Measurements from ENCODE around the gene ANKRD6.

ANKRD6 gene

GRCh38 chr6:89501753-89502152 is 68.8 kb downstream of the ANKRD6 start:
- no peaks in the 10 kb centered on the region for H3K9me3 Mint-ChIP-seq
- peaks cover 3% of the 10 kb centered on the region for H3K4me1 Mint-ChIP-seq (ENCODE audit: low read depth)
- no peak overlapping the region for H3K27ac Mint-ChIP-seq
- no peak overlapping the region for H3K4me3 Mint-ChIP-seq
- DNase-seq = no peak
- H3K36me3 Mint-ChIP-seq (ENCODE audit: low read depth) = no peaks in the 10 kb centered on the region
- H3K27me3 Mint-ChIP-seq = no peaks in the 10 kb centered on the region

DNA sequence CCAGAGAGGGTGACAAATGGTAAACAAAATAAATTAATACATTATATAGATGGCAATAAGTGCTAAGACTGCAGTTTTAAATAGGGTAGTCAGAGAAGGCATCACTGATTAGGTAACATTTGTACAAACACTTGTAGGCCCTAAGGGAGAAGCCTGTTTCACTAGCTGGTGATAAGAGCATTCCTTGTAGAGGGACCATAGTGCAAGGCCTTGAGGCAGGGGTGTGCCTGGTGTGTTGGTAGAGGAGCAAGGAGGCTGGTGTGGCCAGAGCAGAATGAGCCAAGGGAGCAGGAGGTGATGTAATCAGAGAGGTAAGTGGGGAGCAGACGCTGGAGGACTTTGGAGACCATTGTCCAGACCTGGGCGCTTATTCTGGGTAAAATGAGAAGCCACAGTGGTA is 70.7 kb downstream of the ANKRD6 start:
- no peak overlapping the region for H3K27ac Mint-ChIP-seq
- no peaks in the 10 kb centered on the region for H3K9me3 Mint-ChIP-seq
- H3K4me1 Mint-ChIP-seq (ENCODE audit: low read depth) = peaks cover 3% of the 10 kb centered on the region
- H3K4me3 Mint-ChIP-seq = no peak overlapping the region
- H3K27me3 Mint-ChIP-seq = no peaks in the 10 kb centered on the region
- no peaks in the 10 kb centered on the region for H3K36me3 Mint-ChIP-seq (ENCODE audit: low read depth)
- DNase-seq = no peak

DNA sequence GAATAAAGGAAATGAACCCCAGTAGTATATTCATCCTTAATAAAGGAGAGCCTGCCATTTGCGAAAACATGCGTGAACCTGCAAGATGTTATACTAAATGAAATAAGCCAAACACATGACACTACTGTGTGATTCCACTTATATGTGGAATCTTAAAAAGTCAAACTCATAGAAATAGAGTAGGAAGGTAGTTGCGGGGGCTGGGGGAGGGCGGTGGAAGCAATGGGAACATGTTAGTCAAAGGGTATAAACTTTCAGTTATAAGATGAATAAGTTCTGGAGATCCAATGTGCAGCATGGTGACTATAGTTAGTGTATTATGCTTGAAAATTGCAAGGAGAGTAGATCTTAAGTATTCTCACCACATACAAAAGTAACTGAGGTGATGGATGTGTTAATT is 72.9 kb downstream of the ANKRD6 start:
- Mint-ChIP-seq H3K9me3 (no peaks in the 10 kb centered on the region), H3K27me3 (no peaks in the 10 kb centered on the region), H3K27ac (no peak overlapping the region), H3K4me3 (no peak overlapping the region), H3K36me3 (ENCODE audit: low read depth) (no peaks in the 10 kb centered on the region), H3K4me1 (ENCODE audit: low read depth) (peaks cover 5% of the 10 kb centered on the region)
- DNase-seq = no peak

GRCh38 chr6:89506716-89507617 is 74.0 kb downstream of the ANKRD6 start:
- H3K27ac Mint-ChIP-seq = no peak overlapping the region
- no peak overlapping the region for H3K4me3 Mint-ChIP-seq
- no peaks in the 10 kb centered on the region for H3K27me3 Mint-ChIP-seq
- peaks cover 5% of the 10 kb centered on the region for H3K4me1 Mint-ChIP-seq (ENCODE audit: low read depth)
- H3K36me3 Mint-ChIP-seq (ENCODE audit: low read depth) = no peaks in the 10 kb centered on the region
- H3K9me3 Mint-ChIP-seq = no peaks in the 10 kb centered on the region
- no peak for DNase-seq

DNA sequence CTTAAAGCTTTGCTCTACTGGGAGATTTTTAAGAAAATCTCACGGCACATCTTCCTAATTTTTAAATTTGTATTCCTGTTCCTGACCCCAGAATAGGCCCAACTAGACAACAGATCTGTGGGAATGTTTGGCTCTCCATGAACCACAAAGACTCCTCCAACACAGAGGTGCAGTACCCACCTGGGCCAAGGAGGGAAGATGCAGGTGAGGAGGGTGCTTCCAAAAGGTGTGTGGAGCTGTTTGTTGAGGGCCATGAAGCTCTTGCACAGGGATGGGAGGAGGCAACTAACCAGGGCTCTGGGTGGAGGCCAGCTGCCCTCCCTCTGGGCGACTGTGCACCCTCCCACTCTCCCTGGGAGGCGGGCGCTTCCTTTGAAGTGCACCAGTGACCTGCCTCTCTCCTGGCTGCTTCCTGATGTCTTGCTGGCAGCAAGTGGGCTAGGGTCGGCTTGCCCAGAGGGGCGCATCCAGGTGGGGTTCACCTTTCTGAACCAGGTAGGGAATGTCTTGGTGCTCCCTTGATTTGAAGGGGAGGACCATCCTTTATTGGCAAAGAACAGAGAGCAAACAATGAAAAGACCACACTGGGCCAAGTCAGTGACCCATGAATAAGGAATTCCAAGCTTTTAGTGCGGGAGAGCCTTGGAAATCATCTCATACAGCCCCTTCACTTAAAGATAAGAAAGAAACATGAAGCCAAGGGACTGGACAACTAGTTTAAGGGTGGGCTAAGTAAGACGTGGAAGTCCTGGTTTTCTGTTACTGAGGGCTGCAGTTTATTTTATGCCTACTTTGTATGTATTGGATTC is 76.0 kb downstream of the ANKRD6 start:
- H3K4me3 Mint-ChIP-seq = no peak overlapping the region
- peaks cover 5% of the 10 kb centered on the region for H3K4me1 Mint-ChIP-seq (ENCODE audit: low read depth)
- H3K27ac Mint-ChIP-seq = no peak overlapping the region
- no peaks in the 10 kb centered on the region for H3K9me3 Mint-ChIP-seq
- no peak for DNase-seq
- no peaks in the 10 kb centered on the region for H3K36me3 Mint-ChIP-seq (ENCODE audit: low read depth)
- no peaks in the 10 kb centered on the region for H3K27me3 Mint-ChIP-seq

GRCh38 chr6:89509777-89510281 is 76.9 kb downstream of the ANKRD6 start:
- Mint-ChIP-seq H3K4me3 (no peak overlapping the region), H3K4me1 (ENCODE audit: low read depth) (peaks cover 5% of the 10 kb centered on the region), H3K27ac (no peak overlapping the region), H3K27me3 (no peaks in the 10 kb centered on the region), H3K9me3 (no peaks in the 10 kb centered on the region), H3K36me3 (ENCODE audit: low read depth) (no peaks in the 10 kb centered on the region)
- no peak for DNase-seq

DNA sequence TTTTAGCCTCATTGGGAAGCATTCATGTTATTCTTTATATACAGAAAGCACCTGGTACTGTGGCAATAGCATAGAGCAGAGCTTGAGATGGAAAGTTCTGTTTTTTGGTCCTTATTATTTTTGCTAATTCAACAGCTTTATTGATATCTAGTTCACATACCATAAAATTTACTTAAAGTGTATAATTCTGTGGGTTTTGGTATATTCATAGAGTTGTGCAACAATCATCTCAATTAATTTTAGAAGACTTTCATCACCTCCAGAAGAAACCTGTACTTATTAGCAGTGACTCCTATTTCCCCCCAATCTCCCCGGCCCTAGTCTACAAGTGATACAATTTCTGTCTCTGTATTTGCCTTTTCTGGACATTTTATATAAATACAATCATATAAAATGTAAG is 77.4 kb downstream of the ANKRD6 start:
- no peak for DNase-seq
- no peaks in the 10 kb centered on the region for H3K9me3 Mint-ChIP-seq
- H3K27me3 Mint-ChIP-seq = no peaks in the 10 kb centered on the region
- H3K4me1 Mint-ChIP-seq (ENCODE audit: low read depth) = peaks cover 5% of the 10 kb centered on the region
- H3K36me3 Mint-ChIP-seq (ENCODE audit: low read depth) = no peaks in the 10 kb centered on the region
- H3K27ac Mint-ChIP-seq = no peak overlapping the region
- H3K4me3 Mint-ChIP-seq = no peak overlapping the region

DNA sequence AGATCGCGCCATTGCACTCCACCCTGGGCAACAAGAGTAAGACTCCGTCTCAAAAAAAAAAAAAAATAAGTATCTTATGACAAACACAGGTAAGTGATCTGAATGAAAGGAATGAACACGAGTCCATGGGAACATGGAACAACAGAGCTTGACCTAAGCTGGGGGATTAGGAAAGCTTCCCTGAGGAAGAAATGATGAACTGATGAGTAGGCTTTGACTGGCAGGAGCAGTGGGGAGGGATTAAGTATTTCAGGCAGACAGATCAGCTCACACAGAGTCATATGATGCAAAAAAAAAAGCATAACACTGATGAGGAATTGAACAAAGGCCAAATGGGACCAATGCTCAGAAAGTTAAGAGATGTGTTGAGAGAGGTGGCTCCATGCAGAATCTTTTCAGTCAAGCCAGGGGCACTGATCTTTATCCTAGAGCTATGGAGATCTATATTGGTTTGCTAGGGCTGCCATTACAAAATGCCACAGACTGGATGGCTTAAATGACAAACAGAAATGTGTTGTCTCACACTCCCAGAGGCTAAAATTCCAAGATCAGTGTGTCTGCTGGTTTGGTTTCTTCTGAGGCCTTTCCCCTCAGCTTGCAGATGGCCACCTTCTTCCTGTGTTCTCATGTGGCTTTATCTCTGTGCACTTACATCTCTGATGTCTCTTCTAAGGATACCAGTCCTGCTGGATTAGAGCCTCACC is 85.6 kb downstream of the ANKRD6 start:
- Mint-ChIP-seq H3K27me3 (no peaks in the 10 kb centered on the region), H3K4me1 (ENCODE audit: low read depth) (no peaks in the 10 kb centered on the region), H3K27ac (no peak overlapping the region), H3K36me3 (ENCODE audit: low read depth) (no peaks in the 10 kb centered on the region), H3K4me3 (no peak overlapping the region), H3K9me3 (no peaks in the 10 kb centered on the region)
- DNase-seq = no peak

- no peaks in the 10 kb centered on the region for H3K9me3 Mint-ChIP-seq
- no peak overlapping the region for H3K27ac Mint-ChIP-seq
- H3K36me3 Mint-ChIP-seq (ENCODE audit: low read depth) = no peaks in the 10 kb centered on the region
- no peak overlapping the region for H3K4me3 Mint-ChIP-seq
- no peaks in the 10 kb centered on the region for H3K4me1 Mint-ChIP-seq (ENCODE audit: low read depth)
- H3K27me3 Mint-ChIP-seq = no peaks in the 10 kb centered on the region
- DNase-seq = no peak
These were observed 87.8 kb downstream of the ANKRD6 start for GRCh38 chr6:89520736-89521135.

DNA sequence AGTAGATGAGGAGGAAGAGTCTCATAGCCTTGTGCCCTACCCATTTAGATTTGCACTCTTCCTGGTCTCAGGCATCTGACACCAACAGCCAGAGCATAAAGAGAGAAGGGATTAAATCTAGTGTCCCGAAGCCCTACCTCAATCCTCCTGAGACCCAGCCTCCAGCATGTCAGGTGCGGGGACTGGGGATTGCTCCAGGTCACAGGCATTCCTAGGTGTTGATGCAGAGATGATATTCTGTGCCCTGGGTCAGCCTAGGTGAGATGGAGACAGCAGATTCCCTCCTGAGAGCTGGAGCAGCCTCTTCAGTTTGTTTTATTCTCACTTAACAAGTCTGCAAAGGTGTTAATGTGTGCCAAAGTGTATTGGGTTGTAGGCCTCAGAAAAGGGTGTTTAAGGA is 89.8 kb downstream of the ANKRD6 start:
- H3K36me3 Mint-ChIP-seq (ENCODE audit: low read depth) = no peaks in the 10 kb centered on the region
- no peak overlapping the region for H3K4me3 Mint-ChIP-seq
- H3K9me3 Mint-ChIP-seq = no peaks in the 10 kb centered on the region
- H3K4me1 Mint-ChIP-seq (ENCODE audit: low read depth) = peaks cover 2% of the 10 kb centered on the region
- DNase-seq = no peak
- H3K27ac Mint-ChIP-seq = no peak overlapping the region
- no peaks in the 10 kb centered on the region for H3K27me3 Mint-ChIP-seq

DNA sequence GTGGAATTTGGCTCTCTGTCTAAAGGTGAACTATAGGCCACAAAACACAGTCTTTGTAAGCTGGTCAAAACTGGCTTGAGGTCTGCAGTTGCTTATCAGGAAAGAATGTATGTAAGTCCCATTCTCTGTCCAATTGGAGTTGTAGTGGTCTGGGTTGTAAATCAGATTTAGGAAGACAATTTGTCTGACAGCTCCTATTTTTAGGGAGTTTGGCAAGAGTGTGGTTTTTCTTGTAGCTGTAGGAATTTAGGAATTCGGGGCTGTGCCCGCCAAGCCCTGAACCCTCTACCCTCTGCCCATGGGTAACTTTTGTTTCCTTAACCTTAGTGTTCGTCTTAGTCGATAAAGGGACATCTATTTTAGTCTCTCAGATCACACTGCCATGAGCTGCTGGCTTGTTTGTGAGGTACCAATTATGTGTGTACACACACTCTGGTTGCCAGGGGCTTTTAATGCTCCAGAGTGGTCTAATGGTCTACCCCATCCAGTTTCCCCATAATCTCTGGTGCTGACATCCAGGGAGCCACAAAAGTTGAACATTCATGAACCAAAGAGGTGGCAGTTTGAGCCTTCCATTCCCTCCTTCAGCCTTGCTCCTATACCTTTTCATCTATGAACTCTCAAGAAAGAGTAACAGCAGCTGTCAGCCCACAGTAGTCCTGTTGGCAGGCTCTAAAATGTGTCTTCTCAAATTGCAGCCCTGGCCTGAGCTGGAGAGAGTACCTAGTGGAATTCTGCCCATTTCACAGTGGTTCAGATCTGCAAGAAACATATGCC is 93.0 kb downstream of the ANKRD6 start:
- Mint-ChIP-seq H3K4me1 (ENCODE audit: low read depth) (peaks cover 2% of the 10 kb centered on the region), H3K9me3 (no peaks in the 10 kb centered on the region), H3K4me3 (no peak overlapping the region), H3K27me3 (no peaks in the 10 kb centered on the region), H3K27ac (no peak overlapping the region), H3K36me3 (ENCODE audit: low read depth) (no peaks in the 10 kb centered on the region)
- no peak for DNase-seq

DNA sequence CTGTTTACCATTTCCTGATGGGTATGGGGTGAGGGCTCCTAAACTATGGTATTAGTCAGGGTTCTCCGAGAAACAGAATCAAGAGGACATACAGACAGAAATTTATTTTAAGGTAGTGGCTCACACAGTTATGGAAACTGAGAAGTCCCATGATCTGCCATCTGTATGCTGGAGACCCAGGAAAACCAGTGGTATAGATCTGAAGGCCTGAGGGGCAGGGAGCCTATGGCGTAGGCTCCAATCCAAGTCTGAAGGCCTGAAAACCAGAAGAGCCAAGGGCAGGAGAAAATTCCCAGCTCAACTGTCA is 93.6 kb downstream of the ANKRD6 start:
- Mint-ChIP-seq H3K4me3 (no peak overlapping the region), H3K9me3 (no peaks in the 10 kb centered on the region), H3K4me1 (ENCODE audit: low read depth) (peaks cover 2% of the 10 kb centered on the region), H3K27ac (no peak overlapping the region), H3K36me3 (ENCODE audit: low read depth) (no peaks in the 10 kb centered on the region), H3K27me3 (no peaks in the 10 kb centered on the region)
- DNase-seq = no peak

DNA sequence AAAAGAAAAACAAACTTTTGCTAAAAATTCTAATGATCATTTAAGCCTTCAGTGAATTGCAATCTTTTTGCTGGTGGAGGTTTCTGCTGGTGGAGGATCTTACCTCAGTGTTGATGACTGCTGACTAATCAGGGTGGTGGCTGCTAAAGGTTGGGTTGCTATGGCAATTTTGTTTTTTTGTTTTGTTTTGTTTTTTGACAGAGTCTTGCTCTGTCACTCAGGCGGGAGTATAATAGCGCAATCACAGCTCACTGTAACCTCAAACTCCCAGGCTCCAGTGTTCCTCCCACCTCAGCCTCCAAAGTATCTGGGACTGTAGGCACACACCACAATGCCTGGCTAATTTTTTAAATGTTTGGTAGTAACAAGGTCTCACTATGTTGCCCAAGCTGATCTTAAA is 94.7 kb downstream of the ANKRD6 start:
- H3K4me3 Mint-ChIP-seq = no peak overlapping the region
- H3K36me3 Mint-ChIP-seq (ENCODE audit: low read depth) = no peaks in the 10 kb centered on the region
- H3K27ac Mint-ChIP-seq = no peak overlapping the region
- peaks cover 2% of the 10 kb centered on the region for H3K4me1 Mint-ChIP-seq (ENCODE audit: low read depth)
- DNase-seq = no peak
- H3K27me3 Mint-ChIP-seq = no peaks in the 10 kb centered on the region
- no peaks in the 10 kb centered on the region for H3K9me3 Mint-ChIP-seq

- Mint-ChIP-seq H3K27me3 (no peaks in the 10 kb centered on the region), H3K36me3 (ENCODE audit: low read depth) (no peaks in the 10 kb centered on the region), H3K27ac (no peak overlapping the region), H3K4me1 (ENCODE audit: low read depth) (peaks cover 2% of the 10 kb centered on the region), H3K4me3 (no peak overlapping the region), H3K9me3 (no peaks in the 10 kb centered on the region)
- no peak for DNase-seq
These were observed 95.9 kb downstream of the ANKRD6 start for GRCh38 chr6:89528866-89529265.

Measured in activated T-cell treated with anti-CD3 and anti-CD28 coated beads, Interleukin-2, amount 50 U/mL, for 24 hours (primary cell).